ENCODE results near the gene VGF.

The VGF gene

GRCh38 chr7:101124376-101125056 lies 40.9 kb downstream of the VGF start:
- TF ChIP-seq ZFHX2 (tag by site-specific recombination; conservative IDR thresholded peaks at IDR 0.05) (peak; percentile 29; the same call in 1 of the 2 replicates), PRDM1 (tag by site-specific recombination; IDR thresholded peaks at IDR 0.05) (0 out of 2 replicates have a peak, but pooled peaks have one; percentile 36), ZNF473 (tag by site-specific recombination; IDR thresholded peaks at IDR 0.05) (no peak), ZNF658 (tag by site-specific recombination; IDR thresholded peaks at IDR 0.05) (no peak), ZIC2 (tag by site-specific recombination; IDR thresholded peaks at IDR 0.05) (peak; percentile 33; the same call in 1 of the 2 replicates), ZNF530 (tag by site-specific recombination; IDR thresholded peaks at IDR 0.05; ENCODE audit: low read depth) (no peak)
- H3K9me3 ChIP-seq (ENCODE audit: control insufficient read depth, insufficient read depth, low read depth, low read length) = no peaks in the 10 kb centered on the region
- no peaks in the 10 kb centered on the region; the same call in 1 of the 2 replicates for H3K4me1 ChIP-seq (ENCODE audit: control insufficient read depth, insufficient read depth, low read length)
- no peak overlapping the region for H3K27ac ChIP-seq (ENCODE audit: extremely low read depth, low read depth, low read length)
- no peak overlapping the region for H3K4me3 ChIP-seq (ENCODE audit: low read depth, low read length)
- ChIA-PET CTCF (interaction anchor here (0.6 to 6.7 kb wide), 6 partner anchors 13 to 230 kb away, joined by 4 to 37 read pairs (median 5); no protein-coding TSS in a partner anchor), POLR2A (interaction anchor here (0.7 kb wide), 1 partner anchor 690 kb away, joined by 11 read pairs; no protein-coding TSS in a partner anchor)
- H3K36me3 ChIP-seq (ENCODE audit: control insufficient read depth in 2 of 2, insufficient read depth in 1 of 2, low read length in 2 of 2) = no peaks in the 10 kb centered on the region

- Histone ChIP-seq H3K27ac (ENCODE audit: extremely low read depth, low read depth, low read length) (no peak overlapping the region), H3K36me3 (ENCODE audit: control insufficient read depth in 2 of 2, insufficient read depth in 1 of 2, low read length in 2 of 2) (no peaks in the 10 kb centered on the region), H3K9me3 (ENCODE audit: control insufficient read depth, insufficient read depth, low read depth, low read length) (no peaks in the 10 kb centered on the region), H3K4me3 (ENCODE audit: low read depth, low read length) (no peak overlapping the region), H3K4me1 (ENCODE audit: control insufficient read depth, insufficient read depth, low read length) (no peaks in the 10 kb centered on the region; the same call in 1 of the 2 replicates)
- TF ChIP-seq PRDM4 (tag by site-specific recombination; IDR thresholded peaks at IDR 0.05) = no peak
- TF ChIP-seq ZNF132 (tag by site-specific recombination; IDR thresholded peaks at IDR 0.05; ENCODE audit: borderline replicate concordance) = no peak
- TF ChIP-seq HOXA7 (CRISPR knock-in tag; IDR thresholded peaks at IDR 0.05; ENCODE audit: borderline replicate concordance) = no peak
- TF ChIP-seq KLF1 (tag by site-specific recombination; IDR thresholded peaks at IDR 0.05) = no peak
- no peak for TF ChIP-seq KLF7 (tag by site-specific recombination; IDR thresholded peaks at IDR 0.05; ENCODE audit: borderline replicate concordance)
- no peak for TF ChIP-seq ZNF426 (tag by site-specific recombination; IDR thresholded peaks at IDR 0.05)
- TF ChIP-seq ZNF768 (tag by site-specific recombination; IDR thresholded peaks at IDR 0.05) = no peak
- TF ChIP-seq ZBTB20 (tag by site-specific recombination; IDR thresholded peaks at IDR 0.05) = no peak
- ChIA-PET CTCF (interaction anchor here (0.7 to 6.7 kb wide), 7 partner anchors 12 to 69 kb away, joined by 3 to 37 read pairs (median 6); no protein-coding TSS in a partner anchor), POLR2A (interaction anchor here (0.7 to 1.4 kb wide), 3 partner anchors 11 to 691 kb away, joined by 3 to 11 read pairs (median 9); no protein-coding TSS in a partner anchor)
Measured at GRCh38 chr7:101123703-101124068, 41.7 kb downstream of the VGF start.

GRCh38 chr7:101122933-101123702 lies 42.3 kb downstream of the VGF start:
- CTCF ChIA-PET = interaction anchor here (0.6 to 6.7 kb wide), 12 partner anchors 10 to 167 kb away, joined by 3 to 37 read pairs (median 4); no protein-coding TSS in a partner anchor
- Histone ChIP-seq H3K4me1 (ENCODE audit: control insufficient read depth, insufficient read depth, low read length) (no peaks in the 10 kb centered on the region; the same call in 1 of the 2 replicates), H3K4me3 (ENCODE audit: low read depth, low read length) (no peak overlapping the region), H3K36me3 (ENCODE audit: control insufficient read depth in 2 of 2, insufficient read depth in 1 of 2, low read length in 2 of 2) (no peaks in the 10 kb centered on the region), H3K27ac (ENCODE audit: extremely low read depth, low read depth, low read length) (no peak overlapping the region), H3K9me3 (ENCODE audit: control insufficient read depth, insufficient read depth, low read depth, low read length) (no peaks in the 10 kb centered on the region)
- TF ChIP-seq ZNF121 (tag by site-specific recombination; IDR thresholded peaks at IDR 0.05) (peak; percentile 76), PRDM4 (tag by site-specific recombination; IDR thresholded peaks at IDR 0.05) (no peak)
- POLR2A ChIA-PET = interaction anchor here (0.9 to 1.4 kb wide), 4 partner anchors 11 to 248 kb away, joined by 3 to 9 read pairs (median 4); partner anchors contain the start of gene SRRT

All from HEK293 (cell line).